ENCODE data around the gene GDI1.

GDI1 gene

GRCh38 chrX:154409222-154409871 lies 27.6 kb upstream of the GDI1 start, which contains the start of gene DNASE1L1:
Gene DNASE1L1 (minus strand): TSS chrX:154409254. CDS start chrX:154405568, 3,686 bp downstream.
- no peak for DNase-seq (ENCODE audit: low read depth, low spot score)
- no peak within 1 kb of the TSS for H3K27ac ChIP-seq (ENCODE audit: low read length)
- no CpG with 5 or more reads among the region's 26 CpGs for WGBS (ENCODE audit: insufficient coverage, insufficient read length)
- H3K4me3 ChIP-seq (ENCODE audit: low read length) = no peak within 1 kb of the TSS; the same call in 1 of the 2 replicates
- H3K36me3 ChIP-seq (ENCODE audit: control insufficient read depth, insufficient read depth, low read length) = peaks cover 3% of the 10 kb centered on the region; the same call in 1 of the 2 replicates
- no peaks in the 10 kb centered on the region for H3K9me3 ChIP-seq (ENCODE audit: control insufficient read depth, insufficient read depth, low read length)
- 0 out of 2 replicates have a peak, but pooled peaks cover 1% of the 10 kb centered on the region for H3K4me1 ChIP-seq (ENCODE audit: control insufficient read depth, insufficient read depth, low read length)
- no peaks in the 10 kb centered on the region for H3K27me3 ChIP-seq (ENCODE audit: control insufficient read depth, insufficient read depth, low read length)

- Histone ChIP-seq H3K27ac (ENCODE audit: low read length) (no peak overlapping the region), H3K27me3 (ENCODE audit: control insufficient read depth, insufficient read depth, low read length) (no peaks in the 10 kb centered on the region), H3K9me3 (ENCODE audit: control insufficient read depth, insufficient read depth, low read length) (no peaks in the 10 kb centered on the region), H3K4me3 (ENCODE audit: low read length) (peak overlapping the region; percentile 98), H3K36me3 (ENCODE audit: control insufficient read depth, insufficient read depth, low read length) (peaks cover 3% of the 10 kb centered on the region; the same call in 1 of the 2 replicates), H3K4me1 (ENCODE audit: control insufficient read depth, insufficient read depth, low read length) (0 out of 2 replicates have a peak, but pooled peaks cover 1% of the 10 kb centered on the region)
- WGBS (ENCODE audit: insufficient coverage, insufficient read length) = no CpG with 5 or more reads among the region's 29 CpGs
- DNase-seq (ENCODE audit: low read depth, low spot score) = no peak
Observed at GRCh38 chrX:154411981-154412340, 25.0 kb upstream of the GDI1 start.

- Histone ChIP-seq H3K4me1 (ENCODE audit: control insufficient read depth, insufficient read depth, low read length) (0 out of 2 replicates have a peak, but pooled peaks cover 1% of the 10 kb centered on the region), H3K36me3 (ENCODE audit: control insufficient read depth, insufficient read depth, low read length) (peaks cover 3% of the 10 kb centered on the region; the same call in 1 of the 2 replicates), H3K4me3 (ENCODE audit: low read length) (peak overlapping the region; percentile 98; the same call in 1 of the 2 replicates), H3K9me3 (ENCODE audit: control insufficient read depth, insufficient read depth, low read length) (no peaks in the 10 kb centered on the region), H3K27me3 (ENCODE audit: control insufficient read depth, insufficient read depth, low read length) (no peaks in the 10 kb centered on the region), H3K27ac (ENCODE audit: low read length) (no peak overlapping the region)
- WGBS (ENCODE audit: insufficient coverage, insufficient read length) = no CpG with 5 or more reads among the region's 4 CpGs
- DNase-seq (ENCODE audit: low read depth, low spot score) = no peak
Observed at GRCh38 chrX:154412468-154412867, 24.5 kb upstream of the GDI1 start.

- H3K27ac ChIP-seq (ENCODE audit: low read length) = no peak overlapping the region
- H3K27me3 ChIP-seq (ENCODE audit: control insufficient read depth, insufficient read depth, low read length) = no peaks in the 10 kb centered on the region
- DNase-seq (ENCODE audit: low read depth, low spot score) = no peak
- H3K4me3 ChIP-seq (ENCODE audit: low read length) = no peak overlapping the region
- H3K36me3 ChIP-seq (ENCODE audit: control insufficient read depth, insufficient read depth, low read length) = peaks cover 3% of the 10 kb centered on the region; the same call in 1 of the 2 replicates
- H3K9me3 ChIP-seq (ENCODE audit: control insufficient read depth, insufficient read depth, low read length) = no peaks in the 10 kb centered on the region
- H3K4me1 ChIP-seq (ENCODE audit: control insufficient read depth, insufficient read depth, low read length) = 0 out of 2 replicates have a peak, but pooled peaks cover 1% of the 10 kb centered on the region
- no CpG with 5 or more reads among the region's 8 CpGs for WGBS (ENCODE audit: insufficient coverage, insufficient read length)
Observed at GRCh38 chrX:154413142-154413541, 23.8 kb upstream of the GDI1 start.

- Histone ChIP-seq H3K27me3 (ENCODE audit: control insufficient read depth, insufficient read depth, low read length) (no peaks in the 10 kb centered on the region), H3K27ac (ENCODE audit: low read length) (no peak overlapping the region), H3K36me3 (ENCODE audit: control insufficient read depth, insufficient read depth, low read length) (peaks cover 3% of the 10 kb centered on the region; the same call in 1 of the 2 replicates), H3K4me3 (ENCODE audit: low read length) (no peak overlapping the region), H3K4me1 (ENCODE audit: control insufficient read depth, insufficient read depth, low read length) (no peaks in the 10 kb centered on the region; the same call in 1 of the 2 replicates), H3K9me3 (ENCODE audit: control insufficient read depth, insufficient read depth, low read length) (no peaks in the 10 kb centered on the region)
- no peak for DNase-seq (ENCODE audit: low read depth, low spot score)
- WGBS (ENCODE audit: insufficient coverage, insufficient read length) = no CpG with 5 or more reads among the region's 7 CpGs
Observed at GRCh38 chrX:154417157-154417556, 19.8 kb upstream of the GDI1 start.

GRCh38 chrX:154419189-154419588 lies 17.8 kb upstream of the GDI1 start:
- Histone ChIP-seq H3K4me1 (ENCODE audit: control insufficient read depth, insufficient read depth, low read length) (no peaks in the 10 kb centered on the region; the same call in 1 of the 2 replicates), H3K4me3 (ENCODE audit: low read length) (no peak overlapping the region), H3K27ac (ENCODE audit: low read length) (no peak overlapping the region), H3K9me3 (ENCODE audit: control insufficient read depth, insufficient read depth, low read length) (no peaks in the 10 kb centered on the region), H3K36me3 (ENCODE audit: control insufficient read depth, insufficient read depth, low read length) (no peaks in the 10 kb centered on the region), H3K27me3 (ENCODE audit: control insufficient read depth, insufficient read depth, low read length) (no peaks in the 10 kb centered on the region)
- DNase-seq (ENCODE audit: low read depth, low spot score) = no peak
- no CpG with 5 or more reads among the region's 8 CpGs for WGBS (ENCODE audit: insufficient coverage, insufficient read length)

GRCh38 chrX:154419688-154420401 lies 17.1 kb upstream of the GDI1 start:
- no CpG with 5 or more reads among the region's 19 CpGs for WGBS (ENCODE audit: insufficient coverage, insufficient read length)

GRCh38 chrX:154420402-154420756 lies 16.6 kb upstream of the GDI1 start:
- H3K4me1 ChIP-seq (ENCODE audit: control insufficient read depth, insufficient read depth, low read length) = no peaks in the 10 kb centered on the region; the same call in 1 of the 2 replicates
- no CpG with 5 or more reads among the region's 10 CpGs for WGBS (ENCODE audit: insufficient coverage, insufficient read length)
- H3K4me3 ChIP-seq (ENCODE audit: low read length) = no peak overlapping the region
- H3K27me3 ChIP-seq (ENCODE audit: control insufficient read depth, insufficient read depth, low read length) = no peaks in the 10 kb centered on the region
- no peak for DNase-seq (ENCODE audit: low read depth, low spot score)
- H3K27ac ChIP-seq (ENCODE audit: low read length) = no peak overlapping the region
- H3K36me3 ChIP-seq (ENCODE audit: control insufficient read depth, insufficient read depth, low read length) = no peaks in the 10 kb centered on the region
- no peaks in the 10 kb centered on the region for H3K9me3 ChIP-seq (ENCODE audit: control insufficient read depth, insufficient read depth, low read length)

More at GRCh38 chrX:154419688-154420401, 17.1 kb upstream of the GDI1 start:
- H3K36me3 ChIP-seq (ENCODE audit: control insufficient read depth, insufficient read depth, low read length) = no peaks in the 10 kb centered on the region
- no peak for DNase-seq (ENCODE audit: low read depth, low spot score)
- no peaks in the 10 kb centered on the region for H3K9me3 ChIP-seq (ENCODE audit: control insufficient read depth, insufficient read depth, low read length)
- no peak overlapping the region for H3K4me3 ChIP-seq (ENCODE audit: low read length)
- no peak overlapping the region for H3K27ac ChIP-seq (ENCODE audit: low read length)
- H3K4me1 ChIP-seq (ENCODE audit: control insufficient read depth, insufficient read depth, low read length) = no peaks in the 10 kb centered on the region; the same call in 1 of the 2 replicates
- no peaks in the 10 kb centered on the region for H3K27me3 ChIP-seq (ENCODE audit: control insufficient read depth, insufficient read depth, low read length)

- H3K9me3 ChIP-seq (ENCODE audit: control insufficient read depth, insufficient read depth, low read length) = no peaks in the 10 kb centered on the region
- WGBS (ENCODE audit: insufficient coverage, insufficient read length) = no CpG with 5 or more reads among the region's 13 CpGs
- no peaks in the 10 kb centered on the region for H3K36me3 ChIP-seq (ENCODE audit: control insufficient read depth, insufficient read depth, low read length)
- no peak overlapping the region for H3K4me3 ChIP-seq (ENCODE audit: low read length)
- no peaks in the 10 kb centered on the region for H3K27me3 ChIP-seq (ENCODE audit: control insufficient read depth, insufficient read depth, low read length)
- no peak for DNase-seq (ENCODE audit: low read depth, low spot score)
- no peaks in the 10 kb centered on the region for H3K4me1 ChIP-seq (ENCODE audit: control insufficient read depth, insufficient read depth, low read length)
- no peak overlapping the region for H3K27ac ChIP-seq (ENCODE audit: low read length)
Observed at GRCh38 chrX:154426916-154427770, 9.8 kb upstream of the GDI1 start.

Measured in iPS DF 6.9 (cell line).